ENCODE data around the gene FXYD2. TPM values are rescaled to one million over a fixed set of nuclear protein-coding genes. Genes with fewer than 3 reads are reported as not detected.

FXYD2 gene
- total RNA-seq, 1 experiment from 2014 or later: not detected

- ChIA-PET CTCF (interaction anchor here (0.6 kb wide), 1 partner anchor 111 kb away, joined by 6 read pairs; no protein-coding TSS in a partner anchor), POLR2A (ENCODE audit: unreplicated experiment) (no interaction called here)
- Histone ChIP-seq H4K20me1 (ENCODE audit: insufficient read depth) (no peaks in the 10 kb centered on the region), H3K4me2 (no peak overlapping the region), H3K4me1 (replicated peaks; ENCODE audit: insufficient read depth) (peaks cover 14% of the 10 kb centered on the region), H3K4me3 (no peak overlapping the region), H3K36me3 (ENCODE audit: low read depth) (no peaks in the 10 kb centered on the region), H3F3A (ENCODE audit: insufficient read depth, low read depth) (no peaks in the 10 kb centered on the region), H3K27ac (no peak overlapping the region), H2AFZ (no peak overlapping the region), H3K27me3 (ENCODE audit: insufficient read depth, low read depth) (peaks cover 32% of the 10 kb centered on the region), H3K79me2 (ENCODE audit: low read depth) (no peaks in the 10 kb centered on the region), H3K9me3 (ENCODE audit: insufficient read depth, low read depth) (no peaks in the 10 kb centered on the region), H3K9me2 (ENCODE audit: insufficient read depth) (no peaks in the 10 kb centered on the region)
- no peak for DNase-seq
- no TSS peak for BruUV-seq (replicated peaks)
- intact Hi-C loops (cut with micrococcal nuclease; ENCODE audit: unreplicated experiment): no loop called here
- TF ChIP-seq EZH2 (IDR thresholded peaks at IDR 0.05; ENCODE audit: low read depth) (no peak), CTCF (conservative IDR thresholded peaks at IDR 0.05) (no peak)
Observed at GRCh38 chr11:117837070-117837776, 12.7 kb upstream of the FXYD2 start.

- no TSS peak for BruUV-seq (replicated peaks)
- no peaks in the 10 kb centered on the region for H3K79me2 ChIP-seq (ENCODE audit: low read depth)
- DNase-seq: peak in 1 of 2 experiments; percentile 54
- no peaks in the 10 kb centered on the region for H3K36me3 ChIP-seq (ENCODE audit: low read depth)
- ChIA-PET CTCF (interaction anchor here (0.6 kb wide), 1 partner anchor 11 kb away, joined by 3 read pairs; no protein-coding TSS in a partner anchor), POLR2A (ENCODE audit: unreplicated experiment) (no interaction called here)
- no peaks in the 10 kb centered on the region for H3F3A ChIP-seq (ENCODE audit: insufficient read depth, low read depth)
- no peak overlapping the region for H3K4me3 ChIP-seq
- no peaks in the 10 kb centered on the region for H3K9me3 ChIP-seq (ENCODE audit: insufficient read depth, low read depth)
- H3K27ac ChIP-seq: no peak overlapping the region
- TF ChIP-seq EZH2 (IDR thresholded peaks at IDR 0.05; ENCODE audit: low read depth): no peak
- peaks cover 14% of the 10 kb centered on the region for H3K4me1 ChIP-seq (replicated peaks; ENCODE audit: insufficient read depth)
- no peak overlapping the region for H2AFZ ChIP-seq
- no peaks in the 10 kb centered on the region for H4K20me1 ChIP-seq (ENCODE audit: insufficient read depth)
- intact Hi-C loops (cut with micrococcal nuclease; ENCODE audit: unreplicated experiment): no loop called here
- H3K4me2 ChIP-seq: no peak overlapping the region
- H3K9me2 ChIP-seq (ENCODE audit: insufficient read depth): no peaks in the 10 kb centered on the region
- peaks cover 32% of the 10 kb centered on the region for H3K27me3 ChIP-seq (ENCODE audit: insufficient read depth, low read depth)
Observed at GRCh38 chr11:117836077-117836960, 11.8 kb upstream of the FXYD2 start.

GRCh38 chr11:117835576-117835975 lies 11.0 kb upstream of the FXYD2 start:
- H3K9me2 ChIP-seq (ENCODE audit: insufficient read depth): no peaks in the 10 kb centered on the region
- BruUV-seq (replicated peaks): no TSS peak
- no peak overlapping the region for H3K4me2 ChIP-seq
- ChIA-PET CTCF (interaction anchor here (0.6 kb wide), 1 partner anchor 10 kb away, joined by 3 read pairs; no protein-coding TSS in a partner anchor), POLR2A (ENCODE audit: unreplicated experiment) (no interaction called here)
- H3K36me3 ChIP-seq (ENCODE audit: low read depth): no peaks in the 10 kb centered on the region
- no peaks in the 10 kb centered on the region for H4K20me1 ChIP-seq (ENCODE audit: insufficient read depth)
- H3F3A ChIP-seq (ENCODE audit: insufficient read depth, low read depth): no peaks in the 10 kb centered on the region
- TF ChIP-seq EZH2 (IDR thresholded peaks at IDR 0.05; ENCODE audit: low read depth): no peak
- TF ChIP-seq CTCF (conservative IDR thresholded peaks at IDR 0.05): no peak
- no peak overlapping the region for H3K4me3 ChIP-seq
- no peaks in the 10 kb centered on the region for H3K79me2 ChIP-seq (ENCODE audit: low read depth)
- no peak for DNase-seq
- peaks cover 32% of the 10 kb centered on the region for H3K27me3 ChIP-seq (ENCODE audit: insufficient read depth, low read depth)
- peaks cover 14% of the 10 kb centered on the region for H3K4me1 ChIP-seq (replicated peaks; ENCODE audit: insufficient read depth)
- intact Hi-C loops (cut with micrococcal nuclease; ENCODE audit: unreplicated experiment): no loop called here
- H3K27ac ChIP-seq: no peak overlapping the region
- no peaks in the 10 kb centered on the region for H3K9me3 ChIP-seq (ENCODE audit: insufficient read depth, low read depth)
- no peak overlapping the region for H2AFZ ChIP-seq

Measured in PC-9 (cell line).